GM21619 (cell line): ENCODE results near the gene GRIK4.
"Not testable (repeated sequence)": the region's sequence is repeated elsewhere in the genome, so short reads cannot be mapped to it uniquely, and the experiment has no call there.

Experiments
- ATAC-seq: cut with Tn5 transposase; IDR thresholded peaks from one replicate; pipeline ENCODE4 v1.9.1; 2021; ENCODE audit not compliant: unreplicated experiment

Gene GRIK4

GRCh38 chr11:120722524-120722923, 211.0 kb downstream of the GRIK4 start:
- no peak for ATAC-seq

- no peak for ATAC-seq
Measured at GRCh38 chr11:120723751-120724150, 212.2 kb downstream of the GRIK4 start.

DNA sequence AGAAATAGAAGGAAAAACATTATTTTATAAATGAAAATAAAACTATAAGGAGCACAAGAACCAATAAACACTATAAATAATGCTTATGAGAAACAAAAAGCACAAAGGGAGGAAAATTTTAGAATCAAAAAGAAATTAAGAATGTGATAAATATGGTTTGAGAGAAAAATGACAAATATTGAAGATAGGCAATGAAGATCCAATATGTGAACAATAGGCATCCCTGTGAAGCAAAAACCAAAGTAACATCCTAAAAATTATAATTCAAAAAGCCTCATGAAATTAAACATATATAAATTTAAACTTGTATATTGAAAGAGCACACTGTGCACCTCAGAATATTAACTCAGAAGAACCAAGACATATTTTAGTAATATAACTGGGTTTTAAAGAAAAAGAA, 216.2 kb downstream of the GRIK4 start:
- no peak for ATAC-seq

DNA sequence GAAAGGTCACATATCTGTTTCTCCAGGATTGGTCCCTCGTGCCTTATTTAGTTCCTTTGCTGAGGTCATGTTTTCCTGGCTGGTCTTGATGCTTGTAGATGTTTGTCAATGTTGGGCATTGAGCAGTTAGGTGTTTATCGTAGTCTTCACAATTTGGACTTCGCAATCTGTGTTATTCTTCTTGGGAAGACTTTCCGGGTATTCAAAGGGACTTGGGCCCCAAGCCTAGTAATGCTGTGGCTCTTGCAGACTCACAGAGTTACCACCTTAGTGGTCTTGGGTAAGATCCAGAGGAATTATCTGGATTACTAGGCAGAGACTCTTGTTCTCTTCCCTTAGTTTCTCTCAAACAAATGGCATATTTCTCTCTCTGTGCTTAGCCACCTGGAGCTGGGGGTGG, 223.5 kb downstream of the GRIK4 start:
- ATAC-seq: no peak

DNA sequence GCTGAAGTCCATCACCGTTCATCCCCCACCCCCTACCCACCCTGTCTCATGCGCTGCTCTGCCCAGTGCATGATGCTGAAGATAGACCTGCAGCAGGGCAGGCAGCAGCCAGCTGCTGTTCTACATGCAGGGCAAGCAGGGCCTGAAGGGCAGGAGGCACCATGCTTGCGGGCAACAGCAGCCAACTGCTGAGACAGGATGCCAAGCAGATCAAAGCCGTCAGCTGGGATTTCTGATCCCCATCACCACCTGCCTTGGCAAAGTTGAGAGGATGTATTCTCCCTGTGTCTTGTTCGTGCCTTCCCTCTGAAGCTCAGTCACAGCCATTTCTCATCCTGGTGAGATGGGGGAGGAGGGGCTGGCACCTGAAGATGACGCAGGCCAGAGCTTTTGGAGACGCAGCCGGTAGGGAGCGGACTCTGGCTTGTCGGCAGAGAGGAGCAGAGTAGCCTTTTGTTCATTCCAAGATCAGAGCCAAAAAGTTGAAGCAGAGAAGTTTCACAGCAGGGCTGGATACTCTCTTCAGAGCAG, 227.0 kb downstream of the GRIK4 start:
- no peak for ATAC-seq

DNA sequence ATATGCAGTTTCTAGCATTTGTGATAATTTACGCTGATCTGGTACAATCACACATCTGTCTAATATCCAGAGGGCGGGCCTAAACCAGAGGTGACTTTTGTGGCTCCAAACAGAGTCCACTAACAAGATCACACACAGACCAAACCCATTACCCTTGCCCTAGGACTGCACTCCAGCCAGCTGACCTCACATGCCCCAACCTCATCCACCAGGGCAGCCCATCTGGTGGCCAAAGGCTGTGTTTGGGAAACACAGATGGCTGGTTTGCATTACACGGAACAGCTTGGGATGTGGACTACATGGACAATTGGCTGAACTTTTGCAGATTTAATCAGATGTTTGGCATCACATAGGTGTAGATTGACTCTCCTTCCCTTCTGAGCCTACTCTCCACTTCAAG, 228.2 kb downstream of the GRIK4 start:
- no peak for ATAC-seq

DNA sequence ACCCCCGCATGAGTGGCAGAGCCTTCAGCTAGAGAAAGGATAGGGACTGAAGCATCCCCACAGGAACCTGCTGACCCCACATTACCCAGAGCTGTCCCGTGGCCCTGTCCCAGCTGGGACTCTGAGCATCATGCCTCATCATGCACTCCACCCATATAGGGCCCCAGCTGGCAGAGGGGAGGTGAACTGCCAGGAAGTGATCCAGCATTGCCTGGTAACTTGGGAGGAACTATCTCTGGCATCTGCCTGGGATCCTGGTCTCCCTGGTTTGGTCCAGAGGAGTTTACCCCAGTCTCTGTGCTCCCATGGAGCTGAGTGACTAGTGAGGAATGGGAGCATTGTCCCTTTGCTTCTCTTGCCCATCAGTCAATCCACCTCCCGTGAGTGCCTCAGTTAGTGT, 228.8 kb downstream of the GRIK4 start:
- no peak for ATAC-seq

DNA sequence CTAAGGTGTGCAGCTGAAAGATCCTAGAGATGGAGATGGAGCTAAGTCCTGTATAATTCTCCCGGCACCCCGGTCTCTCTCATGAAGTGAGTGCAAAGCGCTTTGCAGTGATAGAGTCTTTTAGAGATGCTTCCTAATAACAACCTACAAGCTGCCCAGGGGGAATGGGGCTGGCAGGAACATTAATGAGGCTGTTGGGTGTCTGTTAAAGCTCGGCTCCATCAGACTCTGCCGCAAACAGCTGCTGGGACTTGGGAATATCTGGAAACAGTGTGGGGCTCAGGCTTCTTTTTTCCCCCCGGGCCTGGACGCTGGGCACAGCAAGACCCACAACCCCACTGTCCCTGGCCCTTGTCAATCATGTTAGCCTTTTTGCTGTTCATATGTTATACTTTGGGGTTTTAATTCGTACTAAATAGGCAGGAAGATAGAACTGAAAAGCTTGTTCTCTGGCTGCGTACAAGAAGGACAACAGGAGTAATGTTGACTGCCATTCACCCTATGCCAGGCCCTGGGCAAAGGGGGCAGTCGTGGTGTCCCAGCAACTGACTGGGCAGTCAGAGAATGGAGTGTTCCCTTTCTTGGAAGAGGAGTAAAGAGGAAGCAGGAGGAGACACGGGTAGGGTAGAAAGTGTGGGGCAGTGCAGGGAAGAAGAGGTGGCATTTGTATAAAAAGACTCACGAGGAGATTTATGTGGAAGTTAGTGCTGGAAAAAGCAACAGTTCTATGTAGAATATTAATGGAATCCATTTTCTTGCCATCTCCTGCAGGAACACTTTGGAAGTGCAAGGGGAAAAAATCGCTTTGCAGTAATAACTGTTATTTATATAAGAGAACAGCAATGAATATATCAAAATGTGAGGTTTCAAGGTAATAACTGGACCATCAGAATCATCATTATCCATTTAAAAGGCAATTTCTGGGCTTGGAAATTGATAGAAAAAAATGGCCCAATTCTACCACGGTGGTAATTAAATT, 232.8 kb downstream of the GRIK4 start:
- ATAC-seq: no peak

- ATAC-seq: no peak
Measured at GRCh38 chr11:120746376-120746775, 234.8 kb downstream of the GRIK4 start.

GRCh38 chr11:120746836-120747609, 235.5 kb downstream of the GRIK4 start:
- no peak for ATAC-seq

GRCh38 chr11:120747850-120748814, 236.6 kb downstream of the GRIK4 start:
- ATAC-seq: no peak

- no peak for ATAC-seq
Measured at GRCh38 chr11:120749395-120749794, 237.8 kb downstream of the GRIK4 start.

DNA sequence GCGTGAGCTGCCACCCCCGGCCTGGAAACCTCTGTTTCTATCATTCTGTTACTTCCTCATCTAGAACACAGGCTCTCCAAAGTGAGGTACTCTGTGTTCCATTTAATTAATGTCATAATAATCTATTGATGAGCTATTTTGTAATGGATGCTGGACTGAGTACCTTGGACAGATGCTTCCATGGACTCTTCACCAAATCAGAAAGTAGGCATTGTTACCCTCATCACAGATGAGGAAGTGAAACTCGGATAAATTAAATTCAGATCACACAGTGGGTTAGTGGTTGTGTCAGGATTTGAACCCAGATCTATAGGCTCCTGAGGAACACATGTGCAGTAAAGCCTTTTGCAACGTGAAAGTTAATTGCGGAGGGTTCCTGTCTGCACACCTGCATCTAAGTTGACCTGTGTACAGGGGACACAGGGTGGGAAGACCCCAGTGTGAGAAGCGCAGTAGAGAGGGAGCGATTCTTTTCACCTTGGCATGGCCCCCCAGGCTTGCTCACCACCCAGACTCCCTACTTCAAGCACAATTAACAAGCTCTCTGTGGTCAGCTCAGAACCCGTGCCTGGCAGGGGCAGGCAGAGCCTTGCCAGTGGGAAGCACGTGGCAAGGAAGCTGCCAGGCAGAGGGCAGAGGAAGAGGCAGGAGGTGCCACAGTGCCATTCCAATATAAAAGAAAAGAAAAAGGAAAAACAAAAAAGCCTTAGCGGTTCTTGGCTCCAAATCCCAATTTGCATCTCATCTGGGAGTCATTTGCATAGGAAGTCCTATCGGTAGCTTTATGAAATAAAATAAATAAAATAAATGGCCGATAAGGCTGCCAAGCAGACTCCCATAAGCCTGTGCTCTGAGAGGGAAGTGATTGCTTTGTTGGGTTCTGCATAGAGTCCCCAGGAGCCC, 239.3 kb downstream of the GRIK4 start:
- ATAC-seq: no peak

- no peak for ATAC-seq
Measured at GRCh38 chr11:120751550-120751949, 240.0 kb downstream of the GRIK4 start.

DNA sequence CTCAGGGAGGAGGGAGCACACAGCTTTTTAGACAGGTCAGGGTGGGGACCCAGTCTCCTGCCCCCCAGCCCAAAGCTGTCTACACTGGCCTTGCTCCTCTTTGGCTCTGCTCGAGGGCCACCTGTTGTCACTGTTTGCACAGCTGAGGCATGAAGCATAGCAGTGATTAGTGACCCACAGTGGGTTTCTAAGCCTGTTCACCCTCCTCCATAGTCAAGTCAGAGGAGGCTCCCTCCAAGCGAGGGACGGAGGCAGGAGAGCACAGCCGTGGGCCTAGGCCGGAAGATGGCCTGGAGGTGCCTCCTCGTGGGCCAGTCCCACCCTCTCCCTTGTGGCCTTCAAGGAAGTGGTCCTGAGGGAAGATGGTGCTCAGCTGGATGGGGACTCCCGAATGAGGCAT, 241.1 kb downstream of the GRIK4 start:
- no peak for ATAC-seq

DNA sequence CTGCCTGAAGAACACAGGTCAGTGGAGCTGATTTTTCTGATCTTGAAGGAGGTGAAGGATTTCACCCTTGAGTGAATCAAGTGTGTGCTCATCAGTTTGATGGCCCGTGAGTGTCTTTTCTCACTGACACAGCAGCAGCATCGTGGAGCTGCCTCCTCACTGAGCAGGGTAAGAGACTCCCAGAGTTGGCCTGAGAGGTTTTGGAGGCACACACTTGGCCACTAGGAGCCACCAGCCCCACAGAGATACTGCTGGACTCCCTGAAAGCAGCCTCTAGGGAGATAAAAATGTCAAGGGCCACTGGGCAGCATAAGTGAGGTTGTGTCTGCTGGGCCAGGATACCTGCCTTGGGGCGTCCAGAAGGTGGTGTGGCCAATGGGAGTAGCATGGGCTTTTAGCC, 245.4 kb downstream of the GRIK4 start:
- ATAC-seq: no peak

DNA sequence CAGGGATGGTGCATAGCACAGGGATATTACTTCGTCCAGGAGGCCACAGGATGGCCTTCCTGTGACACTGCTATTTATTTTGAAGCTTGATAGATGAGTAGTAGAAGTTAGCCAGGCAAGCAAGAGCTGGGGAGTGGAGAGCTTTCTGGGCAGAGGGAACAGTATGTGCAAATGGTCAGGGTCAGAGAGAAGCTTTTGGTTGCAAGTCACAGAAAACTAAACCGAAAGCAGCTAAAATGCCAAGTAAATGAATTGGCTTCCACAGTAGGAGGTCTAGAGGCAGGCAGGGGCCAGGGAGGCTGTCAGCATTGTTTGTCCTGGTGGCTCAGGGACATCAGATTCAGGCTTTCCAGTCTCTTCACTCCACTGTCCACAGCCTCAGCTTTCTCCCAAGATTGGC, 247.5 kb downstream of the GRIK4 start:
- no peak for ATAC-seq

DNA sequence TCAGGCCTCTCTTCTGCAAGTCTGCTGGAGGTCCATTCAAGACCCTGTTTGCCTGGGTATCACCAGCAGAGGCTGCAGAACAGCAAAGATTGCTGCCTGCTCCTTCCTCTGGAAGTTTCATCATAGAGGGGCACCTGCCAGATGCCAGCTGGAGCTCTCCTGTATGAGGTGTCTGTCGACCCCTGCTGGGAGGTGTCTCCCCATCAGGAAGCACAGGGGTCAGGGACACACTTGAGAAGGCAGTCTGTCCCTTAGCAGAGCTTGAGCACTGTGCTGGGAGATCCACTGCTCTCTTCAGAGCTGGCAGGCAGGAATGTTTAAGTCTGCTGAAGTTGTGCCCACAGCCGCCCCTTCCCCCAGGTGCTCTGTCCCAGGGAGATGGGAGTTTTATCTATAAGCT, 254.2 kb downstream of the GRIK4 start:
- ATAC-seq: not testable (repeated sequence)

DNA sequence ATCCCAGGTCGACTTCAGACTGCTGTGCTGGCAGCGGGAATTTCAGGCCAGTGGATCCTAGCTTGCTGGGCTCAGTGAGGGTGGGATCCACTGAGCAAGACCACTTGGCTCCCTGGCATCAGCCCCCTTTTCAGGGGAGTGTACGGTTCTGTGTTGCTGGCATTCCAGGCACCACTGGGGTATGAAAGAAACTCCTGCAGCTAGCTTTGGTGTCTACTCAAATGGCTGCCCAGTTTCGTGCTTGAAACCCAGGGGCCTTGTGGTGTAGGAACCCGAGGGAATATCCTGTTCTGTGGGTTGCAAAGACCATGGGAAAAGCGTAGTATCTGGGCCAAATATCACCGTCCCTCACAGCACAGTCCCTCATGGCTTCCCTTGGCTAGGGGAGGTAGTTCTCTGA, 254.8 kb downstream of the GRIK4 start:
- no peak for ATAC-seq

DNA sequence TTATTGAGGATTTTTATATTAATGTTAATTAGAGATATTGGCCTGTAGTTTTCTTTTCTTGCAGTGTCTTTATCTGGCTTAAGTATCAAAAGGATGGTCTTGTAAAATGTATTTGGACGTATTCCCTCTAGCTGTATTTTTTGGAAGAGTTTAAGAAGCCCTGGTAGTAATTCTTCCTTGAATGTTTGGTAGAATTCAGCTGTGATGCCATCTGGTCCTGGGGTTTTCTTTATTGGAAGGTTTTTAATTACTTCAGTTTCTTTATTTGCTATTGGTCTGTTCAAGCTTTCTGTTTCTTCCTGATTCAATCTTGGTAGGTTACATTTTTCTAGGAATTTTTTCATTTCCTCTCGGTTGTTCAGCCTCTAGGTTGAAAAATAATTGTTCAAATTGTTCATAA, 257.4 kb downstream of the GRIK4 start:
- ATAC-seq: no peak
